Stimulated activated naive CD8-positive, alpha-beta T cell treated with anti-CD3 and anti-CD28 coated beads, Interleukin-15, amount 100 ng/mL, for 72 hours (primary cell): Measurements from ENCODE around the gene CLDN7.
A peak's percentile ranks its signal among the peaks of the same experiment; 100 is the strongest.

Source experiments
- ATAC-seq: fragments of 150-1000 bp; cut with Tn5 transposase; 2 replicates; pipeline ENCODE4 v1.10.0; 2021; ENCODE audit warnings: mild to moderate bottlenecking, moderate library complexity
- DNase-seq, 2 donors: peaks; one replicate each; pipeline ENCODE4 v3.0.0; 2021 to 2022
- H3K27ac Mint-ChIP-seq, 2 donors: one replicate each; pipeline ENCODE4 v1.8.0; 2022; ENCODE audit warnings: mild to moderate bottlenecking in 2 of 2, mixed read lengths in 2 of 2, moderate library complexity in 2 of 2
- H3K27me3 Mint-ChIP-seq: one replicate; pipeline ENCODE4 v1.8.0; 2022; ENCODE audit warnings: mixed read lengths
- H3K4me1 Mint-ChIP-seq: one replicate; pipeline ENCODE4 v1.8.0; 2022; ENCODE audit warnings: mild to moderate bottlenecking, mixed read lengths
- H3K4me3 Mint-ChIP-seq, 2 donors: one replicate each; pipeline ENCODE4 v1.8.0; 2022; ENCODE audit warnings: mild to moderate bottlenecking in 2 of 2, mixed read lengths in 2 of 2, moderate library complexity in 1 of 2
- H3K9me3 Mint-ChIP-seq, 2 donors: one replicate each; pipeline ENCODE4 v1.8.0; 2022; ENCODE audit warnings: mixed read lengths in 2 of 2

CLDN7 gene

DNA sequence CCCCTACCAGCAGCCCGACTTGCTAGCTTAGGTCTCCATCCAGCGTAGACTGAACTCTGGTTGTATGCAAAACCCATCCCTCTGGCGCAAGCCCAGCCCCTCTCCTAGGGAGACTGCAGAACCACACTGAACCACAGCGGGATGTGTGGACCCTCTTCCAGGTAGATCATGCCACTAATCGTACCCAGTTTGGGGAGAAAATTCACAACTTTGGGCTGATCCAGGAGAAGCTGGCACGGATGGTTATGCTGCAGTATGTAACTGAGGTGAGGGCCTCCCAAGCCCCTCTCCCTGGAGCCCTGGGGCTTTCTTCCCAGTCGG is 39.3 kb downstream of the CLDN7 start:
- no peak overlapping the region for H3K4me3 Mint-ChIP-seq
- no peak for ATAC-seq
- H3K9me3 Mint-ChIP-seq, result no peaks in the 10 kb centered on the region
- no peaks in the 10 kb centered on the region for H3K27me3 Mint-ChIP-seq
- DNase-seq, result no peak
- no peak overlapping the region for H3K27ac Mint-ChIP-seq
- H3K4me1 Mint-ChIP-seq, result peaks cover 49% of the 10 kb centered on the region

DNA sequence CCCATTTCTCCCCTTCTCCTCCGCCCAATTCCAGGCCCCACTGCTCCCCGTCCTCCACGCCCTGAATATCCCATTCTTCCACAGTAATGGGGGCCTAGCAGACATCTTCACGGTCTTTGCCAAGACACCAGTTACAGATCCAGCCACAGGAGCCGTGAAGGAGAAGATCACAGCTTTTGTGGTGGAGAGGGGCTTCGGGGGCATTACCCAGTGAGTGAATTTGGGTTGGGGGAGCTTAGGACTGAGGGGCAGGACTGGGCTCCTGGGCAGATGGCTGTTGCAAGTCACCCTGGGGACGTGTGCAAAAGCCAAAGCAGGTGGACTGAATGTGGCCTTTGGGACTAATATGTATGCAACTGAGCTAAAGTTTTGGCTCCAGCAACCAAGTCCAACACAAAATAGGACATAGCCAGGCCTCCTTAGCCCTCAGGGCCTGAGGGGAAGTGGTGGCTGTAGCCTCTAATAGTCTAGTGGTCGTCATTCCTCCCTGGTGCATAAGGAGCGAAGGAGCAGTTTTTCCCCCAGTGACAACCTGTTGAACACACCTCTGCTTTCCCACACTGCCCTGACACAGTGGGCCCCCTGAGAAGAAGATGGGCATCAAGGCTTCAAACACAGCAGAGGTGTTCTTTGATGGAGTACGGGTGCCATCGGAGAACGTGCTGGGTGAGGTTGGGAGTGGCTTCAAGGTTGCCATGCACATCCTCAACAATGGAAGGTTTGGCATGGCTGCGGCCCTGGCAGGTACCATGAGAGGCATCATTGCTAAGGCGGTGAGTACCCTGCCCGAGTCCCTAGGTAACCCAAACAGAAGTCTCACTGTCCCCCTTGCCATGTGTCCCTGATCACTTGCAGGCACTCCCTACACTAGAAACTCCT is 39.9 kb downstream of the CLDN7 start:
- no peak for DNase-seq
- Mint-ChIP-seq H3K27ac (no peak overlapping the region), H3K4me3 (no peak overlapping the region), H3K27me3 (no peaks in the 10 kb centered on the region), H3K4me1 (peaks cover 49% of the 10 kb centered on the region), H3K9me3 (no peaks in the 10 kb centered on the region)
- ATAC-seq, result no peak

- peak overlapping the region in 1 of 2 donors; percentile 99 for H3K4me3 Mint-ChIP-seq
- peak overlapping the region in 1 of 2 donors; percentile 87 for H3K27ac Mint-ChIP-seq
- H3K9me3 Mint-ChIP-seq, result no peaks in the 10 kb centered on the region
- DNase-seq, result no peak
- ATAC-seq, result no peak
- no peaks in the 10 kb centered on the region for H3K27me3 Mint-ChIP-seq
- peaks cover 52% of the 10 kb centered on the region for H3K4me1 Mint-ChIP-seq
Observed at GRCh38 chr17:7221278-7222092, 40.8 kb downstream of the CLDN7 start.

GRCh38 chr17:7220593-7221277 is 41.5 kb downstream of the CLDN7 start:
- ATAC-seq (peak; percentile 73), DNase-seq (peak; percentile 67 to 76)
- Mint-ChIP-seq H3K4me1 (peaks cover 60% of the 10 kb centered on the region), H3K27ac (peak overlapping the region; percentile 93 to 98), H3K27me3 (no peaks in the 10 kb centered on the region), H3K9me3 (no peaks in the 10 kb centered on the region), H3K4me3 (peak overlapping the region; percentile 98 to 99)

- Mint-ChIP-seq H3K4me3 (peak within 1 kb of the TSS; percentile 98 to 99), H3K4me1 (peaks cover 67% of the 10 kb centered on the region), H3K27ac (peak within 1 kb of the TSS; percentile 98 to 99), H3K27me3 (no peaks in the 10 kb centered on the region), H3K9me3 (no peaks in the 10 kb centered on the region)
- ATAC-seq (peak; percentile 83), DNase-seq (peak; percentile 83 to 88)
Observed at GRCh38 chr17:7219812-7220592, 42.3 kb downstream of the CLDN7 start, which contains the start of the genes ACADVL and DLG4. TSS of gene ACADVL (plus strand) at chr17:7219938. CDS start at chr17:7219985, 47 bp downstream. TSS of gene DLG4 (minus strand) at chr17:7219836.

DNA sequence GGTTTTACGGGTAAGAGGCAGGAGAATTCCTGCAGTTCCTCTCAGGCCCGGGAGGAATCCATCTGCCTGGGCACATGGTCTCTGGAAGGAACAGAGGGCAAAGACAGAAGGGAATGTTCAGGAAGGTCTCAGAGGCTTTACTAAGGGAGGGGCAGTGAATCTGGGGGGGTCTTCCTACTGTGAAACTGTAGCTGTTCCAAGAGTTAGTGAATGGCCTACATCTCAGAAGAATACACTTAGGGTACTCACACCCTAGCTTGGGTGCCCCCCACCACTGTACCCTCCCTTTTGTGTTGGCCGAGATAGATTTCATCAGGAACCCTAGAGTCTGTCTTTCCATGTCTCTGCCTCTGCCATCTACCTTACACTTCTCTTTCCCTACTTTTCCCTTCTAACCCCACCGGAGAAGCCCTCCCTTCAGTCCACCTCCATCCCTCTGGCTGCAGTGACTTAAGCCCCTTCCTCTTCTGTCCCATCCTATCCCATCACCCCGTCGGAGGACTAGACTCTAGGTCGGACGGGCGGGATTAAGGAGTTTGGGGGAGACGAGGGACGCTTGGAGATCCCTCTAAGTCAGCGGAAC is 43.0 kb downstream of the CLDN7 start:
- peaks cover 74% of the 10 kb centered on the region for H3K4me1 Mint-ChIP-seq
- no peaks in the 10 kb centered on the region for H3K9me3 Mint-ChIP-seq
- H3K27ac Mint-ChIP-seq, result peak overlapping the region; percentile 98 to 99
- H3K4me3 Mint-ChIP-seq, result peak overlapping the region; percentile 98 to 99
- no peaks in the 10 kb centered on the region for H3K27me3 Mint-ChIP-seq
- no peak for ATAC-seq
- no peak for DNase-seq

DNA sequence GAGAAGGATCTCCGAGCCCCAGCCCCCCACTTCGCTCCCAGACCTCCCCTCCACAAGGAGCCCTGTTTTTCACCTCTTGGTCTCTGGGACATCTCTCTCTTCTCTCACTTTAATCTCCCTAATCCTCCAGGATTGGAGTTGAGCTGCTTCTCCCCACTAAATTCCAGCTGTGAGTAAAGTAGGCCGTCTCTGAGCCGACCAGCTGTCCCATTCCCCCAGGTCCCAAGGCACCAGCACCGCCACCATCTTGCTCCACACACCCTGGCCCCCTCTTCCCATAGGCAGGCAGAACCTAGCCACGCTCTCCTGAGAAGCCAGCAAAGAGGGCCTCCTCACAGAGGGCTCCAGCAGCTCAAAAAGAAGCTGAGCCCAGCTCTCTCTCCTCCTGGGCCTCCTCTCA is 43.5 kb downstream of the CLDN7 start:
- DNase-seq (no peak), ATAC-seq (no peak)
- Mint-ChIP-seq H3K27me3 (no peaks in the 10 kb centered on the region), H3K9me3 (no peaks in the 10 kb centered on the region), H3K4me3 (peak overlapping the region; percentile 98 to 99), H3K4me1 (peaks cover 79% of the 10 kb centered on the region), H3K27ac (peak overlapping the region in 1 of 2 donors; percentile 61)

DNA sequence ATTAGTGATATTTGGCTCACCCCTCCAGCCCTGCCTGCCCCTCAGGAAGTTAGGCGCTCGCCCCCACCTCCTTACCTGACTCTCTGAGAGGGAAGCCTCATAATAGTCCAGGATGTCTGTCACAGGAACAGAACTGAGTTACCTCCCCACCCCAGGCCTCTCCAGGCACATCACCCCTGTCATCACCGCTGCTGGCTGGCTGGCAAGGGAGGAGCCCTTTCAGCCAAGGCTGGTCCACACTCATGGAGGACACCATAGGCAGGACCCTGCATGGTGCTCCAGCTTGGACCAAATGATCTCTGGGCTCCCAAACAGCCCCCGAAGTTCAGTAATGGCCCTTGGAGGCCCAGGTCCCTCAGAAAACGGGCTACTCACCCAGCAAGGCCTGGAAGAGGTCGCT is 44.1 kb downstream of the CLDN7 start:
- DNase-seq (no peak), ATAC-seq (no peak)
- Mint-ChIP-seq H3K27me3 (no peaks in the 10 kb centered on the region), H3K4me1 (peaks cover 85% of the 10 kb centered on the region), H3K4me3 (peak overlapping the region; percentile 75 to 99), H3K27ac (peak overlapping the region in 1 of 2 donors; percentile 69), H3K9me3 (no peaks in the 10 kb centered on the region)

GRCh38 chr17:7217113-7217987 is 44.9 kb downstream of the CLDN7 start:
- Mint-ChIP-seq H3K4me1 (peaks cover 88% of the 10 kb centered on the region), H3K9me3 (no peaks in the 10 kb centered on the region), H3K27ac (peak overlapping the region in 1 of 2 donors; percentile 95), H3K27me3 (no peaks in the 10 kb centered on the region), H3K4me3 (peak overlapping the region; percentile 75 to 99)
- ATAC-seq (no peak), DNase-seq (peak in 1 of 2 donors; percentile 37)

GRCh38 chr17:7216242-7217112 is 45.8 kb downstream of the CLDN7 start:
- ATAC-seq (no peak), DNase-seq (no peak)
- H3K4me1 Mint-ChIP-seq, result peaks cover 83% of the 10 kb centered on the region
- H3K27me3 Mint-ChIP-seq, result no peaks in the 10 kb centered on the region
- H3K4me3 Mint-ChIP-seq, result peak overlapping the region; percentile 69 to 74
- H3K9me3 Mint-ChIP-seq, result no peaks in the 10 kb centered on the region
- H3K27ac Mint-ChIP-seq, result peak overlapping the region in 1 of 2 donors; percentile 15

DNA sequence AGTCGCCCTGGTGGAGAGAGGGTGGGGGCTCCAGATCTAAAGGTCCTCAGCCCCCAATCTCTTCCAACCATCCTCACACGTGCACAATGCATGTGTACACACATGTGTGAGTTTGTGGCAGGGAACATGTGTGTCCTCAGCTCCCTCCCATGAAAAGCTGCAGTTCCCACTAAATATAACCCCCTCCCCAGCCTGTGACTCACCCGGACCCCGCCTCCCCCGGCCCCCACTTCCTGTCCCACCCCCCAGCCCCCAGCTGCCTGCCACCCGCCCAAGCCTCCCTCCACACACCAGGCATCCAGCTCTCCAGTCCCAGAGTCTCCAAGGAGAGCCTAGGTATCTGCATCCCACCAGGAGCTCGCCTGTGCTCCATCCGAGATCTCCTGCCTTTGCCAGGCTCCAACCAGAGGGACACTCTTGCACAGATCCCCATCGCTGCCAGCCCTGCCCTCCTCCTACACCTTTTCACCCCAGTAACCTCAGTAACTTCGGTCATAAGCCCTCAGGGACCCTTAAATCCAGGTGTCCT is 46.6 kb downstream of the CLDN7 start:
- H3K4me1 Mint-ChIP-seq, result peaks cover 75% of the 10 kb centered on the region
- no peak for DNase-seq
- peak overlapping the region; percentile 92 to 93 for H3K4me3 Mint-ChIP-seq
- peak overlapping the region in 1 of 2 donors; percentile 36 for H3K27ac Mint-ChIP-seq
- ATAC-seq, result no peak
- H3K9me3 Mint-ChIP-seq, result no peaks in the 10 kb centered on the region
- no peaks in the 10 kb centered on the region for H3K27me3 Mint-ChIP-seq

DNA sequence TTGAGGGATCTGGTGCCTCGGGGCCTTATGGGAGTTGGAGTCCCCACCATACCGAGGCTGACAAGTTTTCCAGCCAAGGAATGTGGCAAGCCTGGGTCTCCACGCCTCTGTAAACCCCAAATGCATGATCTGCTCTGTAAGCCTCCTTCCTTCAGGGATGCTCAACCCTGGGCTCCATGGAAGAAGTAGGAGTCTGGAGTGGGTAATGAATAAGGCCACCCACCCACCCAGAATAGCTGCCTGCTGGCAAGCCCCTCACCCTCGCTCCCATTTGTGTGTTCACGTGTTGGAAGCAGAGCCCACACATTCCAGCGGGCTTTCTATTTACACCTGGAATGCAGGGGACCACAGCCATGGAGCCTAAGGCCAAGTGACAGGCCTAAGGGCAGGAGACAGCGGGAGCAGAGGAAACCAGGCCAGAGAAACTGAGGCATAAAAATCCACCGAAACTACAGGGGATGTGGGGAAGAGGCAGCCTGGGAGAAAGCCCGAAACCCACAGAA is 47.1 kb downstream of the CLDN7 start:
- peak overlapping the region; percentile 92 to 93 for H3K4me3 Mint-ChIP-seq

More for the DNA sequence above, 47.1 kb downstream of the CLDN7 start:
- ATAC-seq (no peak), DNase-seq (no peak)
- H3K9me3 Mint-ChIP-seq, result no peaks in the 10 kb centered on the region
- H3K27ac Mint-ChIP-seq, result peak overlapping the region in 1 of 2 donors; percentile 98
- no peaks in the 10 kb centered on the region for H3K27me3 Mint-ChIP-seq
- H3K4me1 Mint-ChIP-seq, result peaks cover 70% of the 10 kb centered on the region
